Adipocyte (in vitro differentiated cells): ENCODE results near the gene ADCY2.

Experiments used
- DNase-seq: peaks from one replicate; pipeline ENCODE4 v3.0.0-alpha.2; 2015; ENCODE audit warnings: low read depth
- H3K27me3 ChIP-seq: replicated peaks from 2 replicates; pipeline ENCODE4 v1.7.0; 2013; ENCODE audit warnings: mild to moderate bottlenecking, low read length, moderate library complexity; ENCODE audit not compliant: control insufficient read depth, insufficient read depth
- H3K36me3 ChIP-seq: 2 replicates; pipeline ENCODE4 v1.7.0; 2013; ENCODE audit warnings: low read length, mild to moderate bottlenecking, moderate library complexity; ENCODE audit not compliant: control insufficient read depth, insufficient read depth, severe bottlenecking
- H3K4me1 ChIP-seq: 2 replicates; pipeline ENCODE4 v1.7.0; 2013; ENCODE audit warnings: mild to moderate bottlenecking, low read length, moderate library complexity; ENCODE audit not compliant: control insufficient read depth, insufficient read depth
- H3K4me3 ChIP-seq: 2 replicates; pipeline ENCODE4 v1.7.0; 2013; ENCODE audit warnings: mild to moderate bottlenecking, low read length, moderate library complexity
- H3K9ac ChIP-seq: 2 replicates; pipeline ENCODE4 v1.7.0; 2013; ENCODE audit warnings: mild to moderate bottlenecking, low read length, moderate library complexity
- H3K9me3 ChIP-seq: 2 replicates; pipeline ENCODE4 v1.7.0; 2013; ENCODE audit warnings: mild to moderate bottlenecking, low read length, moderate library complexity; ENCODE audit not compliant: control insufficient read depth

ADCY2 gene

DNA sequence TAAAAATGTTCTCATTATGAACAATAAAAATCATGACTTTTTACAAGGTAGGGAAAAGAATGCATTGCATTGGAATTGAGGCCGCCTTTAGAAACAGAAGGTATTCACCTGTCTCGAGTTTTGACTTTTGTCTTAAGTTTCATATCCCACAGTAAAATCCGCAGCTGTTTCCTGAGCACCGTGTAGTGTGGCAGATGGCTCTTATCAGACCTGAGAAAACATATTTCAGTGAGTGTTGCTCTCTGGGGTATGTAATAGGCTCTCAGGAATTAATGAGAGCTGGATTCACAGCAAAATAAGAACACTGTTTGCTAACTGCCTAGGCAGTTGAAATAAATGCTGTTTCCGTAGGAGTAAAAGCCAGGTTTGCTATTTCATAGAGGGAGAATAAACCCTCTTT, 233.6 kb downstream of the ADCY2 start:
- no peak overlapping the region for H3K4me3 ChIP-seq
- no peak for DNase-seq
- H3K36me3 ChIP-seq: no peaks in the 10 kb centered on the region
- H3K27me3 ChIP-seq: no peaks in the 10 kb centered on the region
- no peak overlapping the region for H3K9ac ChIP-seq
- no peaks in the 10 kb centered on the region for H3K4me1 ChIP-seq
- no peaks in the 10 kb centered on the region for H3K9me3 ChIP-seq

DNA sequence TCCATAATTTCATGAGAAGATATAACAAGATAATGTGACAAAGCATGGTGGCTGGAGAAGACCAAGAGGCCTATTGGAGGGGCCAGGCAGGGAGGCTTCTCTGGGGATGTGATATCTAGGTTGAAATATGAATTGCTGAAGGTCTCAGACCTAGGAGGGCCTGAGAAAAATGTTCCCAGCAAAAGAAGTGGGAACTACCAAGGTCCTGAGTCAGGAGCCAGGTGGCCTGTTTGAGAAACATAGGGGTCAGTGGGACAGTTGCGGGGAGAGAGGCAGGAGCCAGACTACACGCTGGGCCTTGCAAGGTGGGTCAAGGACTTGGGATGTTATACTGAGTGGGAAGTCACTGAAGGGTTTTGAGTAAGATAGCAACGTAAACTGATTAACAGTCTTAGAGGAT, 238.9 kb downstream of the ADCY2 start:
- Histone ChIP-seq H3K9ac (no peak overlapping the region), H3K36me3 (no peaks in the 10 kb centered on the region), H3K9me3 (no peaks in the 10 kb centered on the region), H3K4me1 (no peaks in the 10 kb centered on the region), H3K4me3 (no peak overlapping the region), H3K27me3 (no peaks in the 10 kb centered on the region)
- no peak for DNase-seq

DNA sequence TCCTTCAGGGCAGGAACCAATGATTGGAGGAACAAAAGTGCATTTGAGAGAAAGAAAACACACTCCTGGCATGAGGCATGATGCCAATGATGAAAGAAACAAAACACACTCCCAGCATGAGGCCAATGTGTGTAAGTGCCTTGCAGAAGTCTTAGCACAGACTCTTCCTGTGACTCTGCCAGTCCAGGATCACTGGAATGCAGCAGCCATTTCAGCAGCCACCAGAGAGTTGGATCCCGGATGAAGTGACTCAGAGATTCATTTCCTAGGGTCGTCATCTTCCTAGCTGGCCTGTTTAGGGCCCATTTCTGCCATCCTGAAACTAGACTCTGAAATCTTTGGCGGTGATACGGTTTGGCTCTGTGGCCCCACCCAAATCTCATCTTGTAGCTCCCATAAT, 242.5 kb downstream of the ADCY2 start:
- Histone ChIP-seq H3K9me3 (no peaks in the 10 kb centered on the region), H3K4me1 (no peaks in the 10 kb centered on the region), H3K36me3 (no peaks in the 10 kb centered on the region), H3K27me3 (no peaks in the 10 kb centered on the region), H3K4me3 (no peak overlapping the region), H3K9ac (no peak overlapping the region)
- no peak for DNase-seq

DNA sequence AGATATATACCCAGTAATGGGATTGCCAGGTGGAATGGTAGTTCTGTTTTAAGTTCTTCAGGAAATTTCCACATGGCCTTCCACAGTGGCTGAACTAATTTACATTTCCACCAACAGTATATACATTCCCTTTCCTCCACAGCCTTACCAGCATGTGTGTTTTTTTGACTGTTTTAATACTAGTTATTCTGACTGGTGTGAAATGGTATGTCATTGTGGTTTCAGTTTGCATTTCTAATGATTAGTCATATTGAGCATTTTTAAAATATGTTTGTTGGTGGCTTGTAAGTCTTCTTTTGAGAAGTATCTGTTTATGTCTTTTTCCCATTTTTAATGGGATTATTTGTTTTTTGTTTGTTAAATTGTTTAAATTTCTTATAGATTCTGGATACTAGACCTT, 246.1 kb downstream of the ADCY2 start:
- Histone ChIP-seq H3K27me3 (no peaks in the 10 kb centered on the region), H3K36me3 (no peaks in the 10 kb centered on the region), H3K4me3 (no peak overlapping the region), H3K9me3 (no peaks in the 10 kb centered on the region), H3K4me1 (no peaks in the 10 kb centered on the region), H3K9ac (no peak overlapping the region)
- DNase-seq: no peak

- H3K27me3 ChIP-seq: no peaks in the 10 kb centered on the region
- no peaks in the 10 kb centered on the region for H3K36me3 ChIP-seq
- DNase-seq: no peak
These were observed 248.8 kb downstream of the ADCY2 start for GRCh38 chr5:7644723-7645122.

GRCh38 chr5:7650755-7651154, 254.8 kb downstream of the ADCY2 start:
- Histone ChIP-seq H3K27me3 (no peaks in the 10 kb centered on the region), H3K9me3 (no peaks in the 10 kb centered on the region), H3K4me3 (no peak overlapping the region), H3K4me1 (no peaks in the 10 kb centered on the region), H3K36me3 (no peaks in the 10 kb centered on the region), H3K9ac (no peak overlapping the region)
- DNase-seq: no peak

More at GRCh38 chr5:7644723-7645122, 248.8 kb downstream of the ADCY2 start:
- Histone ChIP-seq H3K9me3 (no peaks in the 10 kb centered on the region), H3K4me1 (no peaks in the 10 kb centered on the region), H3K9ac (no peak overlapping the region), H3K4me3 (no peak overlapping the region)

DNA sequence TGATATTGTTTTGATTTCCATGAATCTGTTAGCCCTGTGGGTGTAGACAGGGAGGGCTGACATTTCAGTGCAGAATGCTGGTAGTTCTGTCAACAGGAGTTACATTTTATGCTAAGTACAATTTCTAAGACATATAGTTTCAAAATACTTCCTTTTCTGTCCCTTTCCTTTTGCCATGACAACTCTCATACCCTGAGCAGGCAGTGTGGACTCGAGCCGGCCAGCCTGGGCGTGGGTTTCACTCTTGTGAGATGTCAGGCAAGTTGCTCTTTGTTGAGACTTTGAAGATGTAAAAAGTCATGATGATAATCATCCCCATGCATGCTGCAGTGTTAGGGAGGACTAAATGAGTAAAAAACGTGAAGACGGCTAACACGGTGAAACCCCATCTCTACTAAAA, 257.1 kb downstream of the ADCY2 start:
- Histone ChIP-seq H3K4me3 (no peak overlapping the region), H3K4me1 (no peaks in the 10 kb centered on the region), H3K9me3 (no peaks in the 10 kb centered on the region), H3K9ac (no peak overlapping the region), H3K36me3 (no peaks in the 10 kb centered on the region), H3K27me3 (no peaks in the 10 kb centered on the region)
- no peak for DNase-seq

DNA sequence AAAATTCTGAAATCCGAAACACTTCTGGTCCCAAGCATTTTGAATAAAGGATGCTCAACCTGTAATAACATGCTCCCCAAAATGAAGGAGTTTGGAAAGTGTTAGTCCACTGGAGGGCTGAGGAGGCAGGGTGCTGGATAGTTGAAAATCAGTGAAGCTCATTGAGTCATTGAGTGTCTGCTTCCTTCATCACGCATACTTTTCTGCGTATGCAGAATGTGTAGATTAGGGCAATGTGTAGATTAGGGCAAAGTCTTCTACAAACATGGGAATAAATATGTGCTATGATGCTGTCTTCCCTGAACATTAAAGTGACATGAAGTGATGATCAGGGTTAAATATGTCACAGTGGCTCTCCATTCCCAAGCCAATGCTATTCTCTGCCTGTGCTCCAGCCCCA, 261.2 kb downstream of the ADCY2 start:
- H3K9ac ChIP-seq: no peak overlapping the region
- no peak overlapping the region for H3K4me3 ChIP-seq
- no peaks in the 10 kb centered on the region for H3K36me3 ChIP-seq
- no peak for DNase-seq
- no peaks in the 10 kb centered on the region for H3K27me3 ChIP-seq
- no peaks in the 10 kb centered on the region for H3K4me1 ChIP-seq
- no peaks in the 10 kb centered on the region for H3K9me3 ChIP-seq

DNA sequence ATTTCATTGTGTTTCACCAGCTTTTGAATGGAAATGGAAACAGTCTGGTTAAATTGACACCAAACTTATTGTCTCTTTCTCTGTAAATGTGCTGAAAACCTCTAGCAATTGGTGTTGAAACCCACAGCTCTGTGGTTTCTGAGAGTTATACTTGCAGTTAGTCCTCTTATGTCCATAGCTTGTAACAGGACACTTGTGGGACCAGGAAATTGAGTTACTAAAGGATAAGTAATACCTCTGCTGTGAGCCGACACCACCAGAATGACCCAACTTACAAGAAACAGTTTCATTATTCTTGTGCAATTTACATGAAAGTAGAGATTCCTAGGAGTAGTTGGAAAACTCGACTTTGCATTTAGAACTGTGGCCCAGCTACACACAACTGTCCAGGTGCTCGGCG, 263.5 kb downstream of the ADCY2 start:
- Histone ChIP-seq H3K27me3 (no peaks in the 10 kb centered on the region), H3K4me3 (no peak overlapping the region), H3K9ac (no peak overlapping the region), H3K9me3 (no peaks in the 10 kb centered on the region), H3K4me1 (no peaks in the 10 kb centered on the region), H3K36me3 (no peaks in the 10 kb centered on the region)
- DNase-seq: no peak

GRCh38 chr5:7662289-7662688, 266.4 kb downstream of the ADCY2 start:
- H3K9me3 ChIP-seq: no peaks in the 10 kb centered on the region
- H3K4me3 ChIP-seq: no peak overlapping the region
- no peaks in the 10 kb centered on the region for H3K27me3 ChIP-seq
- no peak overlapping the region for H3K9ac ChIP-seq
- no peaks in the 10 kb centered on the region for H3K36me3 ChIP-seq
- no peaks in the 10 kb centered on the region for H3K4me1 ChIP-seq
- no peak for DNase-seq

- no peak overlapping the region for H3K9ac ChIP-seq
- no peaks in the 10 kb centered on the region for H3K27me3 ChIP-seq
- no peaks in the 10 kb centered on the region for H3K4me1 ChIP-seq
- no peak overlapping the region for H3K4me3 ChIP-seq
- H3K9me3 ChIP-seq: no peaks in the 10 kb centered on the region
- no peak for DNase-seq
- H3K36me3 ChIP-seq: no peaks in the 10 kb centered on the region
These were observed 267.9 kb downstream of the ADCY2 start for GRCh38 chr5:7663808-7664207.

DNA sequence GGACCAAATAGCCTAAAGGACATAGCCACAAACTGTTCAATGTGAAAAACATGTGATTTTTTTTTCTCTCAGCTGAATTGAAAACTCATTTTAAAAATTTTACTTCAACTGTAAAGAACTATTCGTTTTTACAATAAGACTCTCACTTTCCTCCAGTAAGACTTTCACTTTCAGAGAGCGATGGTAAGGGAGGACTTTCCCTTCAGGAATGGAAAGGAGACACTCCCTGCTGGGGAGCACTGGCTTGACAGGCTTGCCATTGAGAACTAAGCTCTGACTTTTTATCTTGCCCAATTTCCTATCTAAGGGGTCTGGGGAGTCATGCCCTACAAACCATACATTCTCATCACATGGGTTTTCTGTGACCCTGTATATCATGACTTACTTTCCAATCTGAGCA, 268.3 kb downstream of the ADCY2 start:
- Histone ChIP-seq H3K9ac (no peak overlapping the region), H3K4me3 (no peak overlapping the region), H3K9me3 (no peaks in the 10 kb centered on the region), H3K4me1 (no peaks in the 10 kb centered on the region), H3K36me3 (no peaks in the 10 kb centered on the region), H3K27me3 (no peaks in the 10 kb centered on the region)
- no peak for DNase-seq
